ENCODE measurements around the gene SLC12A7. TPM values are rescaled to one million over a fixed set of nuclear protein-coding genes. Genes with fewer than 3 reads are reported as not detected.

Gene SLC12A7
- total RNA-seq, 1 donor from 2014 or later: 24.5 TPM

DNA sequence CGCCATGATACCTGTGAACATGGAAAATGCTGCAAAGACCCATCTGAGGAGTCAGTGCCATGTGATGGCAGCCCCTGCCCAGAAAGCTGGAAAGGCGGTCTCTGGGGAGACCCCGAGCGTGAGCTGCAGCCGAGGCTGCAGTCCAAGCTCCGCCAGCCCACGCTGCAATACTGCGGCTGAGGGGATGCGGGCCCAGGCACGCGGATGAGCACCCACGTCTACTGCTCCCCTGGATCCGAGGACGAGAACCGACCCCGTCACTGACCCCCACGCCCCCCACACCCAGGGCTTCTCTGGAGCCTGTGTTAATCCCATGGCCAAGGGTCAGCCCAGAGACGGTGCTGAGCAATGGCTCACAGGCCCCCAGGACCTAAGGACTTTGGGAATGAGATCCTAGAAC, 32.4 kb downstream of the SLC12A7 start:
- Mint-ChIP-seq H3K27me3 (ENCODE audit: unreplicated experiment) (peaks cover 4% of the 10 kb centered on the region), H3K9me3 (ENCODE audit: unreplicated experiment) (no peaks in the 10 kb centered on the region), H3K27ac (ENCODE audit: unreplicated experiment) (no peak overlapping the region), H3K36me3 (ENCODE audit: low read depth, unreplicated experiment) (peaks cover 9% of the 10 kb centered on the region), H3K4me3 (ENCODE audit: unreplicated experiment) (no peak overlapping the region), H3K4me1 (ENCODE audit: unreplicated experiment) (peaks cover 5% of the 10 kb centered on the region)
- DNase-seq (ENCODE audit: low spot score): no peak
- TF ChIP-seq, protein P1, sequence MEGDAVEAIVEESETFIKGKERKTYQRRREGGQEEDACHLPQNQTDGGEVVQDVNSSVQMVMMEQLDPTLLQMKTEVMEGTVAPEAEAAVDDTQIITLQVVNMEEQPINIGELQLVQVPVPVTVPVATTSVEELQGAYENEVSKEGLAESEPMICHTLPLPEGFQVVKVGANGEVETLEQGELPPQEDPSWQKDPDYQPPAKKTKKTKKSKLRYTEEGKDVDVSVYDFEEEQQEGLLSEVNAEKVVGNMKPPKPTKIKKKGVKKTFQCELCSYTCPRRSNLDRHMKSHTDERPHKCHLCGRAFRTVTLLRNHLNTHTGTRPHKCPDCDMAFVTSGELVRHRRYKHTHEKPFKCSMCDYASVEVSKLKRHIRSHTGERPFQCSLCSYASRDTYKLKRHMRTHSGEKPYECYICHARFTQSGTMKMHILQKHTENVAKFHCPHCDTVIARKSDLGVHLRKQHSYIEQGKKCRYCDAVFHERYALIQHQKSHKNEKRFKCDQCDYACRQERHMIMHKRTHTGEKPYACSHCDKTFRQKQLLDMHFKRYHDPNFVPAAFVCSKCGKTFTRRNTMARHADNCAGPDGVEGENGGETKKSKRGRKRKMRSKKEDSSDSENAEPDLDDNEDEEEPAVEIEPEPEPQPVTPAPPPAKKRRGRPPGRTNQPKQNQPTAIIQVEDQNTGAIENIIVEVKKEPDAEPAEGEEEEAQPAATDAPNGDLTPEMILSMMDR (IDR thresholded peaks at IDR 0.05; ENCODE audit: unreplicated experiment): no peak

- peaks cover 9% of the 10 kb centered on the region for H3K36me3 Mint-ChIP-seq (ENCODE audit: low read depth, unreplicated experiment)
- peaks cover 5% of the 10 kb centered on the region for H3K4me1 Mint-ChIP-seq (ENCODE audit: unreplicated experiment)
- TF ChIP-seq, protein P1 (IDR thresholded peaks at IDR 0.05; ENCODE audit: unreplicated experiment): no peak
- no peak for DNase-seq (ENCODE audit: low spot score)
- H3K27ac Mint-ChIP-seq (ENCODE audit: unreplicated experiment): no peak overlapping the region
- no peak overlapping the region for H3K4me3 Mint-ChIP-seq (ENCODE audit: unreplicated experiment)
- no peaks in the 10 kb centered on the region for H3K9me3 Mint-ChIP-seq (ENCODE audit: unreplicated experiment)
- H3K27me3 Mint-ChIP-seq (ENCODE audit: unreplicated experiment): peaks cover 4% of the 10 kb centered on the region
These were observed 33.0 kb downstream of the SLC12A7 start for GRCh38 chr5:1078851-1079250.

DNA sequence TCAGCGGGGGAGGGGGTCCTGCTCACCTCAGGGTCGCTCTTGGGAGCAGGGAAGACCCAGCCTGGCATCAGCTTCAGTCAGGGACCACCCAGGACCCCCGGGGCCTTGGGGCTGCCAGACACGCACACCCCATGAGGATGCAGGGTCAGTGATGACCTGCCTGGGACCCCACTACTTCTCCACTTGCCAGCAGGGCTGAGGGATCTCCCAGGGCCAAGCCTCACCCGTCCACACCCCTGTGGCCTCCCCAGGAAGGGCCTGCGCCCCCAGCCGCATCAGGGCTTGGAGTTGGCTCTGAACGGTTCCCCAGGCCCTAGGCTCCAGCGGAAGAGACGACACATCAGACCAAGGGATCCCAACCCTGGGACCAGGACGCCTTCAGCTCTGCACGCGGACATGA, 33.7 kb downstream of the SLC12A7 start:
- no peak overlapping the region for H3K4me3 Mint-ChIP-seq (ENCODE audit: unreplicated experiment)

DNA sequence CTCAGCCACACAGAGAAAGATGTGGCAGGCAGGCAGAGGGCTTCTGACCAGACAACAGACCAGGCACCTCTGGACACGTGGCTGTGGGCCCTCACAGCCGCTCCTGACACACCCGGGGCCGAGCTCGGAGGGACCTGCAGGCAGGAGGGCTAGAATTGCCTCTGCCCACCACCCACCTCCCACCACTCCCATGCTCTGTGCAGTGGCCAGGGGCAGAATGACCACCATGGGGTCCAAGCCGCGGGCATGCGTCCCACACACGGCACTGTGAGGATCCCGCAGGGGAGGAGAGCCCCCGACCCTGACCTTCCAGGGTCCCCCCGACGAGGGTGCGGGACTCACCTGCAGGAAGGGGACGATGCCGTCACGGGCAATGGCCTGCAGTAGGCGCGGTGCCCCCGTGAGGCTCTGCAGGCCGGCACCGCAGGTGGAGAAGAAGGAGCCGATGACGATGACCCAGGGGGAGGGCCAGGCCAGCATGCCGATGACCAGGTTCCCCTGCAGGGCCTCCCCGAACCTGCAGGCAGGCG, 34.3 kb downstream of the SLC12A7 start:
- H3K36me3 Mint-ChIP-seq (ENCODE audit: low read depth, unreplicated experiment): peaks cover 9% of the 10 kb centered on the region
- H3K4me1 Mint-ChIP-seq (ENCODE audit: unreplicated experiment): peaks cover 5% of the 10 kb centered on the region
- no peak overlapping the region for H3K4me3 Mint-ChIP-seq (ENCODE audit: unreplicated experiment)
- no peak overlapping the region for H3K27ac Mint-ChIP-seq (ENCODE audit: unreplicated experiment)
- TF ChIP-seq, protein P1 (IDR thresholded peaks at IDR 0.05; ENCODE audit: unreplicated experiment): no peak
- H3K9me3 Mint-ChIP-seq (ENCODE audit: unreplicated experiment): no peaks in the 10 kb centered on the region
- no peak for DNase-seq (ENCODE audit: low spot score)
- H3K27me3 Mint-ChIP-seq (ENCODE audit: unreplicated experiment): peaks cover 5% of the 10 kb centered on the region

More for the DNA sequence above, 33.7 kb downstream of the SLC12A7 start:
- TF ChIP-seq, protein P1 (IDR thresholded peaks at IDR 0.05; ENCODE audit: unreplicated experiment): no peak
- H3K9me3 Mint-ChIP-seq (ENCODE audit: unreplicated experiment): no peaks in the 10 kb centered on the region
- peaks cover 5% of the 10 kb centered on the region for H3K4me1 Mint-ChIP-seq (ENCODE audit: unreplicated experiment)
- peaks cover 5% of the 10 kb centered on the region for H3K27me3 Mint-ChIP-seq (ENCODE audit: unreplicated experiment)
- no peak overlapping the region for H3K27ac Mint-ChIP-seq (ENCODE audit: unreplicated experiment)
- no peak for DNase-seq (ENCODE audit: low spot score)
- peaks cover 9% of the 10 kb centered on the region for H3K36me3 Mint-ChIP-seq (ENCODE audit: low read depth, unreplicated experiment)

- H3K4me1 Mint-ChIP-seq (ENCODE audit: unreplicated experiment): peaks cover 5% of the 10 kb centered on the region
- TF ChIP-seq, protein P1 (IDR thresholded peaks at IDR 0.05; ENCODE audit: unreplicated experiment): no peak
- H3K27me3 Mint-ChIP-seq (ENCODE audit: unreplicated experiment): peaks cover 5% of the 10 kb centered on the region
- peaks cover 9% of the 10 kb centered on the region for H3K36me3 Mint-ChIP-seq (ENCODE audit: low read depth, unreplicated experiment)
- no peak overlapping the region for H3K4me3 Mint-ChIP-seq (ENCODE audit: unreplicated experiment)
- no peak for DNase-seq (ENCODE audit: low spot score)
- H3K27ac Mint-ChIP-seq (ENCODE audit: unreplicated experiment): no peak overlapping the region
- H3K9me3 Mint-ChIP-seq (ENCODE audit: unreplicated experiment): no peaks in the 10 kb centered on the region
These were observed 34.8 kb downstream of the SLC12A7 start for GRCh38 chr5:1077026-1077425.
